Uterus (tissue), 2 donors: ENCODE measurements around the gene SH3RF3.

Experiments
- POLR2A ChIP-seq, 2 donors: fragments of 450-650 bp; IDR thresholded peaks; one replicate each; pipeline ENCODE4 v1.6.1; 2016; ENCODE audit warnings: antibody characterized with exemption in 2 of 2, mild to moderate bottlenecking in 1 of 2, moderate library complexity in 1 of 2
- TF ChIP-seq, protein P1 (sequence below), 4 experiments: fragments of 200-600 bp in 2 of 4; fragments of 450-650 bp in 2 of 4; sonication (generic) in 2 of 4; IDR thresholded peaks; one replicate each; pipeline ENCODE4 v1.5.1; 2016 to 2019; ENCODE audit warnings: antibody characterized with exemption in 4 of 4, mild to moderate bottlenecking in 2 of 4, moderate library complexity in 1 of 4

DNA sequence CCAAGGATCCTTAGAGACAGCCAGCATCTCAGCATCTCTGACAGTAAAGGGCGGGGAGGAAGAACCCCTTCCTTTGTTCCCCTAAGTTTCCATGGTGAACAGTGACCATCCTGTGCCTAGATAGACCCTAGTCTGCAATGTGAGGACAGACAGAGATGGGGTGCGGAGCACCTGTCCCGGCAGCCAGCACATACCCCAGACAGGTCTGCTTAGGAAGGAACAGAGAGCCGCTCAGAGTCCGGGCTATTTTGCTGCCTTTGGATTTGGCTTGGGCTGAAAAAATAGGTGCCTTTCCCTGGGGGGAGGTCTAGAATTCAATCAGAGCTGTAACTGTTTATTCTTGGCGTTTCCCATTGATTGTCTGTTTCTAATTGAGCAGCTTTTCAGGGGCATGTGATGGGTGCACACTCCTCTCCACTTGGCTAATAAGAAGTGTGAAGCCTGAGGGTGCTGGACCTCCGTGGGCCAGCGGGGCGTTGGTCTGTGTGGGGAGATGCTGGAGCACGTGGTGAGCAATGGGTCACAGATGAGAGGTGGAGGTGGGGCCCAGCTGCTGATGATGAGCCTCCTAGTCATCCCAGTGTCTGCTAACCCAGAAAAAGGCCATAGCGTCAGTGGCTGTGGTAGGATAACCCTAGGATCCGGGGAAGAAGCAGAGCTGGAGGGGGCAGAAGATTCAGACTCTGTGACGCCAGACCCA is 247.9 kb downstream of the SH3RF3 start:
- TF ChIP-seq, protein P1, sequence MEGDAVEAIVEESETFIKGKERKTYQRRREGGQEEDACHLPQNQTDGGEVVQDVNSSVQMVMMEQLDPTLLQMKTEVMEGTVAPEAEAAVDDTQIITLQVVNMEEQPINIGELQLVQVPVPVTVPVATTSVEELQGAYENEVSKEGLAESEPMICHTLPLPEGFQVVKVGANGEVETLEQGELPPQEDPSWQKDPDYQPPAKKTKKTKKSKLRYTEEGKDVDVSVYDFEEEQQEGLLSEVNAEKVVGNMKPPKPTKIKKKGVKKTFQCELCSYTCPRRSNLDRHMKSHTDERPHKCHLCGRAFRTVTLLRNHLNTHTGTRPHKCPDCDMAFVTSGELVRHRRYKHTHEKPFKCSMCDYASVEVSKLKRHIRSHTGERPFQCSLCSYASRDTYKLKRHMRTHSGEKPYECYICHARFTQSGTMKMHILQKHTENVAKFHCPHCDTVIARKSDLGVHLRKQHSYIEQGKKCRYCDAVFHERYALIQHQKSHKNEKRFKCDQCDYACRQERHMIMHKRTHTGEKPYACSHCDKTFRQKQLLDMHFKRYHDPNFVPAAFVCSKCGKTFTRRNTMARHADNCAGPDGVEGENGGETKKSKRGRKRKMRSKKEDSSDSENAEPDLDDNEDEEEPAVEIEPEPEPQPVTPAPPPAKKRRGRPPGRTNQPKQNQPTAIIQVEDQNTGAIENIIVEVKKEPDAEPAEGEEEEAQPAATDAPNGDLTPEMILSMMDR (IDR thresholded peaks at IDR 0.05) = no peak
- TF ChIP-seq POLR2A (IDR thresholded peaks at IDR 0.05) = no peak
